ENCODE measurements around the gene SRGAP1. TPM values are rescaled to one million over a fixed set of nuclear protein-coding genes. Genes with fewer than 3 reads are reported as not detected.

The SRGAP1 gene
- total and polyA plus RNA-seq, 2 of the 4 experiments (the other 2 are of a cell fraction) = 10.0 to 10.2 TPM

DNA sequence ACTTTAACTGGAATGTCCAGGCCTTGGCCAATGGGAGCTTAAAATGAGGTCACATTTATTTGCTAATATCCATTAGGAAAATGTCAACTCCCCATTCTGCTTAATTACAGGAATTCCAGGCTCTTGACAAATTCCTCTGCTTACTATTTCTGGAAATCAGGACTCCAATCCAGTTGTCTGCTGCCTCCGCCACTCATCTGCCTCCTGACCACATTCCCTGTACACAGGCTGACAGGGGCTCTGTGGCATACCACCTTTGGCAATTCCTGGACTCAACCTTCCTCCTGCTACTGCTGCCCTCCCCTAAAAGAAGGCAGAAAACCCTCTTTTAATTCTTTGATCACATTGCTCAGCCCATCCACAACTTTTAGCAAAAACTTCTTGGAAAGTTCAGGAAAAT is 339.7 kb downstream of the SRGAP1 start (continued):
- TF ChIP-seq MXI1 (IDR thresholded peaks at IDR 0.05; ENCODE audit: borderline replicate concordance, low read depth, low read length) (no peak), BHLHE40 (IDR thresholded peaks at IDR 0.05; ENCODE audit: low read depth, low read length) (no peak)

DNA sequence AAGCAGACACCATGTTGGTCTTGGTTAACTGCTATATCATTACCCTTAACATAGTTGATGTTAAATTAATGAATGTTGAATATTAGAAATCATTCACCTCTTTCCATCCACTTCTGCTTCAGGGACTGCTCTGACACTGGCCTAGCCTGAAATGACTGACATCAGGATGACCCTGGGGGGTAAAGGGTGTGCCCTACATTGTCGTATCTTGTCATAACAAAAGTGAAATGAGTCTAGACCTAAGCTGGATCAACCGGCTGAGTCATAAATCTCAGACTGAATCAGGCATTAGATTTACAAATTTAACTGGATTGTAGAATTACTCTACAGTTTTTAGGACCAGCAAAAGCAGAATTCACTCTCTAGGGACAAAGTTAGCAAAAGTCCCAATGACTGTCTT is 342.3 kb downstream of the SRGAP1 start:
- TF ChIP-seq CEBPB (IDR thresholded peaks at IDR 0.05; ENCODE audit: low read depth, low read length) = no peak
- peak; percentile 44; the same call in 1 of the 2 replicates for TF ChIP-seq FOS (IDR thresholded peaks at IDR 0.05; ENCODE audit: low read depth, low read length)
- TF ChIP-seq MAZ (IDR thresholded peaks at IDR 0.05; ENCODE audit: borderline replicate concordance, low read depth, low read length) = no peak
- H2AFZ ChIP-seq (replicated peaks; ENCODE audit: low read length, poor library complexity) = peak overlapping the region; percentile 38
- H2BK5ac ChIP-seq (ENCODE audit: low read depth, low read length, poor library complexity, severe bottlenecking) = peak overlapping the region; percentile 99
- peak overlapping the region; percentile 49; the same call in 1 of the 2 replicates for H3K9ac ChIP-seq (ENCODE audit: low read depth, low read length)
- no TSS peak for BruUV-seq (replicated peaks)
- peak overlapping the region; percentile 88; the same call in 1 of the 2 replicates for H3K23ac ChIP-seq (ENCODE audit: low read depth, low read length)
- H3K4me3 ChIP-seq (ENCODE audit: insufficient read depth, low read depth, low read length) = no peak overlapping the region
- peak overlapping the region; percentile 47 for H3K4me2 ChIP-seq (ENCODE audit: low read depth, low read length)
- ATAC-seq (ENCODE audit: low read depth) = peak; percentile 15; the same call in 1 of the 2 replicates
- peak overlapping the region; percentile 87 for H4K5ac ChIP-seq (ENCODE audit: low read depth, low read length)
- H2AK5ac ChIP-seq (ENCODE audit: low read depth, low read length) = peak overlapping the region; percentile 100
- peak overlapping the region; percentile 96 to 98 for H4K8ac ChIP-seq (ENCODE audit: low read depth in 2 of 2, low read length in 2 of 2)
- H2BK20ac ChIP-seq (ENCODE audit: low read depth, low read length) = peak overlapping the region; percentile 100
- intact Hi-C loops (cut with micrococcal nuclease) = loop anchor here (5.0 to 10.0 kb wide), 2 partner anchors 172 to 216 kb away; partner anchors contain the start of gene XPOT
- H2BK15ac ChIP-seq (ENCODE audit: low read depth, low read length) = peak overlapping the region; percentile 99
- DNase-seq = peak; percentile 47
- H4K91ac ChIP-seq (ENCODE audit: insufficient read depth, low read depth, low read length) = peak overlapping the region; percentile 96
- in situ Hi-C loops (cut with MboI; ENCODE audit: low sequenced_read_pairs) = no loop called here
- peaks cover 0 to 19% of the 10 kb centered on the region in 2 experiments; a peak in 2 of 4 replicates for H3K79me1 ChIP-seq (ENCODE audit: low read depth in 1 of 2, low read length in 2 of 2)
- ChIA-PET CTCF (interaction anchor here (0.7 kb wide), 1 partner anchor 346 kb away, joined by 5 read pairs; no protein-coding TSS in a partner anchor), POLR2A (ENCODE audit: unreplicated experiment) (no interaction called here)
- peak overlapping the region; percentile 99 for H2BK120ac ChIP-seq (ENCODE audit: low read depth, low read length)
- H3K9me1 ChIP-seq (ENCODE audit: insufficient read depth, low read length) = peaks cover 10% of the 10 kb centered on the region
- peak overlapping the region; percentile 97 for H3K4ac ChIP-seq (ENCODE audit: low read depth, low read length)
- no peaks in the 10 kb centered on the region for H3K9me3 ChIP-seq (ENCODE audit: control insufficient read depth, insufficient read depth, low read length)
- no peaks in the 10 kb centered on the region for H4K20me1 ChIP-seq (ENCODE audit: insufficient read depth, low read length)
- peak overlapping the region; percentile 90 for H3K18ac ChIP-seq (ENCODE audit: low read depth, low read length)
- H2AK9ac ChIP-seq (replicated peaks; ENCODE audit: low read depth, low read length, poor library complexity) = no peak overlapping the region
- H3K4me1 ChIP-seq (ENCODE audit: control insufficient read depth, insufficient read depth, low read length) = peaks cover 21% of the 10 kb centered on the region
- H3K36me3 ChIP-seq (ENCODE audit: control insufficient read depth, insufficient read depth, low read length) = no peaks in the 10 kb centered on the region
- dilution Hi-C loops (cut with HindIII; ENCODE audit: low sequenced_read_pairs, unreplicated experiment) = no loop called here
- no peaks in the 10 kb centered on the region for H3K27me3 ChIP-seq (ENCODE audit: control insufficient read depth, insufficient read depth, low read length)
- peak overlapping the region; percentile 96 for H3K14ac ChIP-seq (replicated peaks; ENCODE audit: low read depth, low read length)
- H3K56ac ChIP-seq (ENCODE audit: extremely low read depth, insufficient read depth, low read length) = peak overlapping the region; percentile 96
- no CpG with 5 or more reads among the region's 2 CpGs for WGBS, 2 experiments (ENCODE audit: extremely low coverage in 2 of 2, insufficient read length in 1 of 2)
- H3K27ac ChIP-seq (ENCODE audit: insufficient read depth, low read length) = peak overlapping the region; percentile 100
